Stimulated activated CD8-positive, alpha-beta memory T cell treated with anti-CD3 and anti-CD28 coated beads, Interleukin-4, amount 100 ng/mL, for 48 hours (primary cell): ENCODE results near the gene SH2B3.
A peak's percentile ranks its signal among the peaks of the same experiment; 100 is the strongest.

Experiments
- DNase-seq: peaks from one replicate; pipeline ENCODE4 v3.0.0-alpha.2; 2020

SH2B3 gene

DNA sequence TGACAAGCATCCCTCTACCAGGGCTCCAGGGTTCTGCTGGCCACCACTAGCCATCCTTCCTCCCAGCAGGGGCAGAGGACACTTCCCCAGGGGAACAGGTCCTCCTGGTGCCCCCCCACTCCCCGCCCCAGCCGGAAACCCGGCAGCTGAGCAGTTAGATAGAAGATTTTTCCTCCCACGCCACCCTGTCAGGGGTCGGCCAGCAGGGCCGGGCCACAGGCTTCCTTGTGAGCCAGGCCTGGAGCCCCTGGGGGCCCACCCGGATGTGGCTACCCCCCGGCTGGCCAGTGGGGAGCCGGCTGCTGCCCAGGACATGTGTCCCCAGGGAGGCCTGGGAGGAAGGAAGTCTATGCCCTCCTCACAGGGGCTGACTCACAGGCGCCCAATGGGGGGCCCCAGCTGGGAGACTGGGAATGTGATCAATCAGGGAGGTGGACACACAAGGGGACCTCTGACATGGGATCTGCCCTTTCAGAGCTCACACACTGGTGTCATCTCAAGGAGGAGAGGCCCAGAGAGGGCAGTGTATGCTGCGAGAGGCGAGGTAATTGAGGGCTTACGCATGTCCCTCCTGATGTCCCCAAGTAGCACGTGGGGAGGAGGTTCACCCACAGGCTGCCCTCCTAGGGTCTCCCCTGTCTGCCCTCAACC is 4.2 kb downstream of the SH2B3 start:
- peak; percentile 55 for DNase-seq

DNA sequence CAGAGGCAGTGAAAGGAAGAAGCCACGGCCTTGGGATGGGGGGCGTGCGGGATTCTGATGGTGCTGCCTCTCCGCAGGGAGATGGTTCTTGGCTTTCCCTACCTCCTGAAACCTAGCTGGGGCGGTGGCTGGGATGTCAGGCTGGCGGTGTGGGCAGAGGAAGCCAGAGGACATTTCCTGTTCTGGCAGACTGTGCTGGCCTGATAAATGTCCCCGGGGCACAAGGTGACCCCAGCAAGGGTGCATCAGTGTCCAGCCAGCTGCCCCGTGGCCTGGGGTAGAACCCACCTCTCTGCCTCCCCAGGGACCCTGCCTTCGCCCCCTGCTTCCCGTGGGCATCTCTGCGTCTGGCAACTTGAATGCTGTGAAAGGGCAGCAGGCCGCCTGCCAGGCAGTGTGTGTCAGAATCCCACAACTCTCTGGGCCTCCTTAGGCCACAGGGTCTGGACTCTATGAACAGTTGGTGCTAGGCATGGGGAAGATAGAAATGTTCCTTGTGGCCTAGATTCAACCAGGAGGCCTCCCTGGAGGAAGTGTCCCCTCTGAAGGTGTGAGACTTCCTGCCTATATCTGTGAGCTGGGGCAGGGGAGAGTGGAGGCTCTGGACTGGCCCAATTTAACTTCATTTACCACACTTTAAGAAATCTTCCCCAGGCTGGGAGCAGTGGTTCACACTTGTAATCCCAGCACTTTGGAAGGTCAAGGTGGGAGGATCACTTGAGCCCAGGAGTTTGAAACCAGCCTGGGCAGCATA is 4.9 kb downstream of the SH2B3 start:
- DNase-seq, result no peak

DNA sequence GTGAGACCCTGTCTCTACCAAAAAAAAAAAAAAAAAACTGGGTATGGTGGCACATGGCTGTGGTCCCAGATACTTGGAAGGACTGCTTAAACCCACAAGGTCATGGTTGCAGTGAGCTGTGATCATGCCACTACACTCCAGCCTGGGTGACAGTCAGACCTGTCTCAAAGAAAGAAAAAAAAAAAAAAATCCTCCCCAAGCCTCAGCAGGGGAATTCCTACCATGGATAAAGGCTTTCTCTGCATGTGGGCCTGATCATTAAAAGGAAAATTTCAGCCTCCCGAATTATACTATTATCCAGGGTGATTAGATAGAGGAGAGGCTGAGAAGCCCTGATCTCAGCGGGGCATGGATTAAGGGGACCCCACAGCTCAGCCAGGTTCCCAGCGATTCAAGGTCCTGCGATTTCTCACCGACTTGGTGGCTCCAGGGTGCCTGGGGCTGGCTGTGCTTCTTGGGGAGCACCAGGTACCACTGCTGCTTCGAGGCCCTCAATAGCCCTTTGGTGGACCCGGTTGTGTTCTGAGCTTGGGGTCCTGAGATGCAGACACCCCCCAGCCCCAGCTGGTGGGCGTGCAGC is 5.6 kb downstream of the SH2B3 start:
- no peak for DNase-seq

DNA sequence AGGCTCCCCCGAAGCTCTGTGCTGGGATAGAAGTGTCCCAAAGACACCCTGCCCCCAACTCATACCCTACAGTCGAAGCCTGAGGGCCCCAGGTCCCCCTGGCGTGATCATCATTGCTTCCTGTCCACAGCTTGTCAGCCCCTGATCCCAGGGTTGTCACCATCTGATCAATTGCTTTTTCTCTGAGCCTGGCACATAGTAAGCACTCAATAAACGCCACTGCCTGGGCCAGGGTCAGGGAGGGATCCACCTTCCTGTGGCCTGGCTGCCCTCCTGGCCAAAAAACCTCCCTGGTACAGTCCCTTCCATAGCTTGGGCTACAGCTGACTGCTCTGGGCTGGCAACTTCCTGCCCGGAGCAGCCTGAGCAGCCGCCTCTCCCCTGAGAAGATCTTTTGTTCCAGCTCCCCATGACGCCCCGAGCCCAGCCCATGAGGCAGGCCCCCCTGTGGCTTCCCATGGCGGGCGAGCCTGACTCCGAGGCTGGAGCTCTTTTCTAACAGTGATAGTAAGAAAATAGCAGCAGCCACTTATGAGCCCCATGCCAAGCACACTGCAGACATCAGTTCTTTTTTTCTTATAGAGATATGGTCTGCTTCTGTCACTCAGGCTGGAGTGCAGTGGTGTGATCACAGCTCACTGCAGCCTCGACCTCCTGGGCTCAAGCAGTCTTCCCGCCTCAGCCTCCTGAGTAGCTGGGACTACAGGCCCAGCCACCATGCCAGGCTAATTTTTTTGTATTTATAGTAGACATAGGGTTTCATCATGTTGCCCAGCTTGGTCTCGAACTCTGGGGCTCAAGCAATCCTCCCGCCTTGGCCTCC is 6.5 kb downstream of the SH2B3 start:
- DNase-seq, result no peak

DNA sequence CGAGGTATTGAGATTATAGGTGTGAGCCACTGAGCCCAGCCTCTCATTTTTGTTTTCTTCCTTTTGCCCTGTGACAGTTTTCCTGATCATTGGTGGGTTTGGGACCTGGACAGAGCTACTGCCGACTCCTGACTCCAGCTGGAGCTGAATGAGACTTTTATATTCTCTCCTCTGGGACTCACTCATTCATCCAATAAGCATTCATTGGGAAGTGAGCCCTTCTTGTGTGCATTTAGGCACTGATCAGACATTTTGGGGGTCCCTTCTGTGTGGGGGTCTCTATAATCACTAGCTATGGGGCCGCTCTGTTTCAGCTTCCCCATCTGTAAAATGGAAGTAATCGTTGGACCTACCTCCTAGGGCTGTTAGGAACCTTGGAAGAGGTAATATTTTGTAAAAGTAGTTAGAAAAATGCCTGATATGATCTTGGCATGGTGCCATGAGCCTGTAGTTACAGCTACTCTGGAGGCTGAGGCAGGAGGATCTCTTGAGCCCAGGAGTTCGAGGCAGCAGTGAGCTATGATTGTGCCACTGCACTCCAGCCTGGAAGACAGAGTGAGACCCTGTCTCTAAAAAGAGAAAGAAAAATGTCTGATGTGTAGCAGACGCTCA is 7.2 kb downstream of the SH2B3 start:
- no peak for DNase-seq

DNA sequence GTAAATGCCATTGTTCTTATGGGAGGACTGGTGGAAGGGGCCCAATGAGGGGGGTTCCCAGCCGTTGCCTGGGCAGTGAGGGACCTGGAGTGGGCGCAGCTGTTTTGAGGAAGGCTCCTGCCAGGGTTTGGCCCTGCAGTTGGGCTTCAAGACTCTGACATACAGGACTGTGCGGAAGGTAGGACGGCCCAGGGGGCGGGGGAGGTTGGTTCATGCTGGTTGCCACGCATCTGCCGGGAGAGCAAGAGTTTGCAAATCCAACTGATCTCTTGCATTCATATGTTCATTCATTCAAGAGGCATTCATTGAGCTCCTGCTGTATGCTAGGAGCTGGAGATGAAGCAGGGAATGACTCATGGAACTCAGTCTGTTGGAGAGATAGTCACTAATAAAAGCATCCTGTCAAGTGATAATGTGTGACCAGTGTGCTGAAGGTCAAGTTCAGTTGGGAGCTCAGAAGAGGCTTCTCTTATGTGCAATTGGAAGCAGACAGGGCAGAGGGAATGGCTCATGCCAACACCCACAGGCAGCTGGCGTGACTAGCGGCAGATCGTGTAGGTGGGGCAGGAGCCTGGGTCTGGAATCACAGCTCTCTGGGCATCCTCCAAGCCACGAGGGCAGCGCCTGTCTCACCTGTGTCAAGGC is 7.8 kb downstream of the SH2B3 start:
- no peak for DNase-seq

DNA sequence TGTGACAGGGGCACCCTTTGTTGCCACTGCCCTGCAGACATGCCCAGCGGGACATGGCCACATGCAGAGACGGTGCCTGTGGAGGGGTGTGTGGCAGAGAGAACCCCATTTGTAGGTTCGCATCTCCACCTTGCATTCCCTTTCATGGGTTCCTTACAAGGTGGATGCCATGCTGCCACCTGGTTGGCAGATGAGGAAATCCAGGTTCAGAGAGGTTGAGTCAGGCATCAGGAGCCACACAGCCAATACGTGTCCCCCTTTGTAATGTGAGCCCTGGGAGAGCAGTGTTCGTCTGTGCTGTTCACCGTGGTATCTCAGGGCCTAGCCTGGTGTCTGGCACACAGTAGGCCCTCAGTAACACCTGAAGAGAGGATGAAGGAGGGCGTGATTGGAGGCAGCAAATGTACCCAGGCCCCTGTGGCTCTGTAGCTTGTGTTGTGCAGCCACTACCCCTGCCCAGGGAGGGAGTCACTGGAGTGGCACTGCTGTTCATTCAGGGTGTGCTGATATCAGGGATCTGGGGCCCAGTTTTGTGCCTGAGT is 9.1 kb downstream of the SH2B3 start:
- DNase-seq, result no peak

DNA sequence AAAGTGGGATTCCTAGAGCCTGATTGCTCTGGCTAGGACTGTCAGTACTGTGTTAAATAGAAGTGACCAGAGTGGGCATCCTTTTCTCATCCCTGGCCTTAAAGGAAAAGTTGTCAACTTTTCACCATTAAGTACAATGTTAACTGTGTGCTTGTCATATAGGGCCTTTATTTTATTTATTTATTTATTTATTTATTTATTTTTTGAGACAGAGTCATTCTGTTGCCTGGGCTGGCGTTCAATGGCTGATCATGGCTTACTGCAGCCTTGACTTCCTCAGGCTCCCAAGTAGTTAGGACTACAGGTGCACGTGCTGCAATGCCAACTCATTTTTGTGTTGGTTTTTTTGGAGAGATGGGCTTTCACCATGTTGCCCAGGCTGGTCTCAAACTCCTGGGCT is 11.6 kb downstream of the SH2B3 start:
- DNase-seq, result no peak

DNA sequence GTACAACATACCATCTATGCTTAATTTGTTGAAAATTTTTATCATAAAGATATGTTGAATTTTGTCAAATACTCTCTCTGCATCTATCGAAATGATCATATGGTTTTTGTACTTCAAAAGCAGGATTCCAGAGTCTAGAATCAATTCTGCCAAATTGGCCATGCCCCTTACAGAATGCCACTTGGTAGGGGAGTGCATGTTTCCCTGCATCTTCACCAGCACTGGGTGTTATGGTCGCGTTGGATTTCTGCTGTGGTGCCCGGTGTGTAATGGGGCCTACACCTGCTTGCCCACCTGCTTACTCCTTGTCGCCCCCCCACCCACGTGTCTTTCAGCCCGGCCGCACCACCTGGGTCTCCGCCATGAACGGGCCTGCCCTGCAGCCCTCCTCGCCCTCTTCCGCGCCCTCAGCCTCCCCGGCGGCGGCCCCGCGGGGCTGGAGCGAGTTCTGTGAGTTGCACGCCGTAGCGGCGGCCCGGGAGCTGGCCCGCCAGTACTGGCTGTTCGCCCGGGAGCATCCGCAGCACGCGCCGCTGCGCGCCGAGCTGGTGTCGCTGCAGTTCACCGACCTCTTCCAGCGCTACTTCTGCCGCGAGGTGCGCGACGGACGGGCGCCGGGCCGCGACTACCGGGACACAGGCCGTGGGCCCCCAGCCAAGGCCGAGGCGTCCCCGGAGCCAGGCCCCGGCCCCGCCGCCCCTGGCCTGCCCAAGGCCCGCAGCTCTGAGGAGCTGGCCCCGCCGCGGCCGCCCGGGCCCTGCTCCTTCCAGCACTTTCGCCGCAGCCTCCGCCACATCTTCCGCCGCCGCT is 12.3 kb downstream of the SH2B3 start:
- DNase-seq, result no peak

DNA sequence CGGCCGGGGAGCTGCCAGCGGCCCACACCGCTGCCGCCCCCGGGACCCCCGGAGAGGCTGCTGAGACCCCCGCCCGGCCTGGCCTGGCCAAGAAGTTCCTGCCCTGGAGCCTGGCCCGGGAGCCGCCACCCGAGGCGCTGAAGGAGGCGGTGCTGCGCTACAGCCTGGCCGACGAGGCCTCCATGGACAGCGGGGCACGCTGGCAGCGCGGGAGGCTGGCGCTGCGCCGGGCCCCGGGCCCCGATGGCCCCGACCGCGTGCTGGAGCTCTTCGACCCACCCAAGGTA is 12.8 kb downstream of the SH2B3 start:
- no peak for DNase-seq

DNA sequence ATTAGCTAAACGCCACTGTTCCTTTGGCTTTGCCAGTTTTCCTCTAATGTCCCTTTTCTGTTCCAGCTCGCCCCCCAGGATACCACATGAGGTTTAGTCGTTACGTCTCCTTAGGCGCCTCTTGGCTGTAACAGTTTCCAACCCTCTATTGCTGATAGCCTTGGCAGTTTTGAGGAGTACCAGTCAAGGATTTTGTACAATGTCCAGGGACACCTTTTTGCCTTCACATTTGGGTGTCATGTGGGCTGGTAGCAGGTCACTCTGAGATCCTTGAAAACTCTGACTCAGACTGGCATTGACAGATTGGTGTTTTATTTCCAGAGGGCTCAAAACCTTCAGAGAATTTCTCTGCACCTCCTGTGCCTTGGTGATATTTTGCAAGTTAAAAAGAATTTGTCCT is 14.1 kb downstream of the SH2B3 start:
- no peak for DNase-seq

DNA sequence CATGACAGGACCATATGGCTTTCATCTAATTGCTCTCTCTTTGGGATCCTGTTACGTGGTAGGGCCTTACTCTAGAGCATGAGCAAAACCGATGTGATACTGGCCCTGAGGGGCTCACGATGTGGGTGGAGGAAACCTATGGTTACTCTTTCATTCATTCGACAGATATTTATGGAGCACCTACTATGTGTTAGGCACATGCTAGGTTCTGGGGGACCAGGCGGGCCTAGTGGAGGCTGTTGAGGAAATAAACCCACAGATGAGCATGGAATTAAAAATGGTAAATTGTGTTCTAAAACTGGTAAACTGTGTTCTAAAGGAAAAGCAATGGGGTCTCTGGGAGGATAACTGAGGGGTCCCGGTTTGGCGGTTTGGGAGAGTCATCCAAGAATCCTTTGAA is 14.8 kb downstream of the SH2B3 start:
- DNase-seq, result no peak

DNA sequence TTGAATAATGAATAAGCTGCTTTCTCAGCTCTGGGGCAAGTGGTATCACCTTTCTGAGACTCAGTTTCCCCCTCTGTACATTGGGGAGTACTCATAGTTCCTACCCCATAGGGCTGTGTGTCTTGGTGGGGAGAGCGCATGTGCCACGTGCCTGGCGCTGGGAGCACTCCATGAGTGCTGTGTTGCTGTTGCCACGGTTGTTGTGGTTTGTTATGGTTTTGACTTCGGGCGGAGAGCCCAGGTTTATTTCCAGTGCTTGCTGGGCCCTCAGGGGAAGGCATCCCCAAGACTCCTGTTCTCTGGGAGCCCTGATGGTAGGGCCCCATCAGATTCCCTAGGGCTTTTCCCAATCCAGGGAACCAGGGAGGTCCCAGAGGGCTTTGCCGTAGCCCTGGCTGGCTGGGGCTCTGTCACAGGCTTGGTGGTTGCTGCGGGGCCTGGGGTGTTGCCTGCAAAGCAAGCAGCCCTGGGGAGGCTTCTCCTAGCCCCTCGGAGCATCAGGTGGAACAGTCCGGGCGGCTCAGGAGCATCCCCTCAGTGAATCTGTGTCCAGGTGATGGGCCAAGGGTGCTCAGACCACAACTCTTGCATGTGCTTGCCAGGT is 18.6 kb downstream of the SH2B3 start:
- DNase-seq, result no peak

DNA sequence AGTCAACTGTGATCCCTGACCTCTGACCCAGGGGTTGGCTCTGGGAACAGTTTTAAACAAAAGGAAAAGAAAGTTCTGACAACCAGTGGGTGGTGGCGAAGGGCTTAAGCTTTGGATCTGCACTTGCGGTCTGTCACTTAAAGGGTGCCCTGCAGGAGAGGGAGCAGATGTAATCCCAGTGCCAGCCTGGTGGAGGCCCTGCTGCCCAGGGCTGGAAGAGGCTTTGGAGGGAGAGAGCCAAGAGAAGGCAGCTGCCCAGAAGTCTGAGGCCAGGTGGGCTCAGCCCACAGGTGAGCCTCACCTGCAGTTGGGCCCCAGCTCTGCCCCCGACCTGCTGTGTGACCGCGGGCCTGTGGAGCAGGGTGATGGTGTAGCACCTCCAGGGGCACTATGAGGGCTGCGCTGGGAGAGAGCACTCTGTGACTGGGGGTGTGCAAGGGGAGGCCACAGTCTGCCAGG is 19.1 kb downstream of the SH2B3 start:
- no peak for DNase-seq

DNA sequence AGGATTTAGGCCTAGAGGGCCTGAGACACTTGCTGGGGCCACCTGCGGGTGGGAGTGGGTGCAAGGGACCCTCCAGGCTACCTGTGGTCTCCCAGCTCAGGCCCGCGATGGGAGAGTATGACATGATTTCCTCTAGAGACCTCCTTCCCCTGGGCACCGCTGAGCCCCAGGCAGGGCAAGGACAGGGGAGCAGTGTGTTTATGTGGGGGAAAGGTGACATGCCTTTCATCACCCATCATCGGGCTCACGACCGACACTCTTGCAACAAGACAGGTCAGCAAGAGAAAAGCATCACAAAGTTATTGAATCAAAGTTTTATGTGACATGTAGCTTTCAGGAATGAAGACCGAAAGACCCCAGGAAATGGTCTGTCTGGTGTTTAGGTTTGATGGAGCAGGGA is 19.9 kb downstream of the SH2B3 start:
- no peak for DNase-seq

DNA sequence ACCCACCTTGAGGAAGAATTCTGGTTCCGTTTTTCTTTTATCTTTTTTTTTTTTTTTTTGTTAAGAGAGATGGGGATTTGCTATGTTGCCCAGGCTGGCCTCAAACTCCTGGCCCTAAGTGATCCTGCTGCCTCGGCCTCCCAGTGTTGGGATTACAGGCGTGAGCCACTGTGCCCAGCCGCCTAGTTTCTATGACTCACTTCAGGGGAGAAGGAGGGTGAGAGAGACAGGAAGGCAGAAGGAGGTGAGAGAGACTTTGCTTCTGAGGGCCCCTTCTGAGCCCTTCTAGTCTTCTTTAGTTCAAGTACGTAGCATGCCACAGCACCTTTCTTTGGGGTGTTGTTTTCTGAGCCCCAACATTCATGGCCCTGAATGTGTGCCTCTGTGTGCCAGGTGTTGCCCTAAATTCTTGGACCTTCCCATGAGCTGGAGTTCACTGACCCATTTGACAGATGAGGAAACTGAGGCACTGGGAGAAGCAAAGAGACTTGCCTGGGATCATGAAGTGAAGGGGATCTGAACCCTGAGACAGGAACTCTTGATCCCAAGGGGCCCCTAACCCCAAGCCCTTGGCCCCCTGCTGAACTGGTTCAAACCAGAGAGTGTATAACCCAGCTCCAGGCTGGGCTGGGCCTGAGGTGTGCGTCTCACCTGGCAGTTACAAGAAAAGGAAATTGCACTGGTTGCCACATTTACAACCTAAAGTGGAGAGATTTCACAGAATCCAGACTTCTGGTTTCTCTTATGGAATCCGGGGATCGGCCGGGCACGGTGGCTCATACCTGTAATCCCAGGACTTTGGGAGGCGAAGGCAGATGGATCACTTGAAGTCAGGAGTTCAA is 20.8 kb downstream of the SH2B3 start:
- no peak for DNase-seq

DNA sequence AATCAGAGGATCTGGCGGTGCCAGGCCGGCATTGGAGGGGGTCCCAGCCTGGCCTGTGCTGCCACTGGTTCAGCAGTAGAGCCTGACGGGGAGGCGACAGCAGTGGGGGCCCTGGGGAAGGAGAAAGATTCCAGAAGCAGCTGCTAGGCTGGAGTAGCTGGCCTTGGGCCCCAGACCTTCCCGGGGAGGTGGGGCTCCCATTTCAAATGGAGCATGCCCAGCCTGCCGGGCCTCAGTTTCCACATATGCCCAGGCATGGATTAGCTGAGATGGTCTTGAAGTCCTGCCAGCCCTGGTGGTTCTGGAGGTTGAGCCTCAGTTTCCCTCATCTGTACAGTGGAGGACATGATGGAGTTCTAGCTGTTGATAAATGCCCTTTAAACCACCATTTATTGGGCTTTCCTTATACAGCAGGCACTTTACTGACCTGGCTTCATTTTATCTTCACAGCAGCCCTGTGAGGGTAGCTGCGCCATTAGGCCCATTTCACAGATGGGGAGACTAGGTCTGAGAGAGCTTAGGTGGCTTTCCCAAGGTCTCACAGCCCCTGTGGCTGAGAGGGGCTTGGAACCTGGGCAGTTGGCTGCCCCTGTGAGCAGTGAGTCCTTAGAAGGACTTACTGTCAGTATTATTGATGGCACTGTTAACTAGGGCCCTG is 21.8 kb downstream of the SH2B3 start:
- no peak for DNase-seq

DNA sequence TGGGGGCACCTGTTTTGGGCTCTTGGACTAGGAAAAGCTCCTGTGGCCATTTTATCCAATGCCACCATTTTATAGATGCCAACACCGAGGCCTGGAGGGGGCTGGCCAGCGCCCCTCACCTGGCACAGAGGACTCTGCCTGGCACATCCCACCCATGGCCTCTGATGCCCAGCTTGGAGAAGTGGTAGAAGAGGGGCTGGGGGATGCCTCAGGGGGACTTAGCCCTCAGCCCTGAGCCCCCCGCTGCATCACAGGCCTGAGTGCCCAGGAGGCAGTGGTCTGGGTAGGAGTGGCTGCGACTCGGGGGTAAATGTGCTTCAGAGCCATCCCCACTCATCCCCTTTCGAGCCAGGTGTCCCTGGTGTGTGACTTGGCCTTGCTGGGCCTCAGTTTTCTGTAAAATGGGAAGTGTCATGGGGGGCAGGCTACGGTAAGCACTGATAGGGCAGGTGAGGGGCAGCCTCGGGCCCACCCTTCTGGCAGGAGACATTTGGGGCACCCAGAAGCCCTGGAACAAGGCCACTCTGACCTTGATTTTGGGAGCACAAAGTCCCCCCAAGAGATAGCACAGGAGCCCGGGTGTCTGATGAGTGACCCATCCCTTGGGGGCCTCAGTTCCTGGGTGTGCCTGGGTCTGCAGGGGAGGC is 22.5 kb downstream of the SH2B3 start:
- no peak for DNase-seq

DNA sequence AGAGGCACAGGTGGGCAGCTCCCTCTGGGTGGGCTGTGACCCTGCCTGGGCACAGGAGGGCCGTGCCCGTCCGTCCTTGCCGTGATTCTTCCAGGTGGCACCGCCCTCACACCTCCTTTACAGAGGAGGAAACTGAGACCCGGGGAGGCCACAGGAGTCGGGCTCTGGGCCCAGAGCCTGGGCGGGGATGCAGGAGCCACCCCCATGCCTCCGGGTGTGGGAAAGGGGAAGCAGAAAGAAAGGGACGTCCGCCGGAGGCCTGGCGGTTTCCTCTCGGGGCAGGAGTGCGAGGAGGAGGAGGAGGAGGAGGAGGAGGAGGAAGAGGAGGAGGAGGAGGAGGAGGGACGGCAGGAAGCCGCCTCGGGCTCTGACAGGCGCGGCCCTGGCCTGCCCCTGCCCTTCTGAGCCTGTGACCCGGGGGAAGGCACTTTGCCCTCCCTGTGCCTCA is 23.0 kb downstream of the SH2B3 start:
- no peak for DNase-seq
